Naive thymus-derived CD4-positive, alpha-beta T cell (primary cell): Measurements from ENCODE around the gene DLGAP5. TPM values are rescaled to one million over a fixed set of nuclear protein-coding genes. Genes with fewer than 3 reads are reported as not detected.

Experiments
- ATAC-seq: fragments of 150-1000 bp; cut with Tn5 transposase; 2 replicates; pipeline ENCODE4 v1.10.0; 2021; ENCODE audit warnings: mild to moderate bottlenecking, moderate library complexity
- CTCF ChIA-PET: fragments of 350-600 bp; sonication (Branson Sonifier 250); formaldehyde crosslinking; loops from one replicate; lab custom pipeline; 2021; ENCODE audit warnings: antibody characterized with exemption; lab: Charles Lee
- POLR2A ChIA-PET: fragments of 350-600 bp; sonication (Branson Sonifier 250); formaldehyde crosslinking; loops from one replicate; lab custom pipeline; 2021; ENCODE audit warnings: antibody characterized with exemption, inconsistent platforms; lab: Charles Lee
- DNase-seq, 9 donors: peaks; one replicate each; pipeline versions ENCODE4 v3.0.0 to v3.0.0-alpha.2; 2020 to 2022; ENCODE audit warnings: mixed read lengths in 1 of 9
- H3K27ac ChIP-seq: one replicate; pipeline ENCODE4 v1.7.0; 2013; ENCODE audit warnings: mild to moderate bottlenecking, low read depth, low read length, moderate library complexity
- H3K27me3 ChIP-seq, 2 donors: one replicate each; pipeline ENCODE4 v1.7.0; 2013; ENCODE audit warnings: low read length in 2 of 2, mild to moderate bottlenecking in 2 of 2, moderate library complexity in 2 of 2; ENCODE audit not compliant: control insufficient read depth in 2 of 2, insufficient read depth in 2 of 2
- H3K36me3 ChIP-seq, 3 experiments: 1 replicate in 2 of 3; 2 replicates in 1 of 3; pipeline ENCODE4 v1.7.0; 2013; ENCODE audit warnings: low read length in 3 of 3, mild to moderate bottlenecking in 3 of 3, moderate library complexity in 1 of 3; ENCODE audit not compliant: insufficient read depth in 3 of 3, control insufficient read depth in 2 of 3
- H3K4me1 ChIP-seq, 2 donors: one replicate each; pipeline ENCODE4 v1.7.0; 2013; ENCODE audit warnings: low read length in 2 of 2, mild to moderate bottlenecking in 2 of 2, moderate library complexity in 1 of 2; ENCODE audit not compliant: control insufficient read depth in 2 of 2, insufficient read depth in 2 of 2
- H3K4me3 ChIP-seq: 2 replicates; pipeline ENCODE4 v1.7.0; 2013; ENCODE audit warnings: mild to moderate bottlenecking, low read length
- H3K9me3 ChIP-seq, 3 experiments: 1 replicate in 2 of 3; 2 replicates in 1 of 3; pipeline ENCODE4 v1.7.0; 2013; ENCODE audit warnings: low read length in 3 of 3; ENCODE audit not compliant: control insufficient read depth in 2 of 3
- H3K27ac Mint-ChIP-seq, 9 donors: one replicate each; pipeline ENCODE4 v1.8.0; 2020 to 2022; ENCODE audit warnings: mixed read lengths in 9 of 9, mild to moderate bottlenecking in 8 of 9, moderate library complexity in 5 of 9, inconsistent platforms in 2 of 9
- H3K27me3 Mint-ChIP-seq, 5 donors: one replicate each; pipeline ENCODE4 v1.8.0; 2021 to 2022; ENCODE audit warnings: mixed read lengths in 5 of 5, mild to moderate bottlenecking in 1 of 5
- H3K36me3 Mint-ChIP-seq, 5 donors: one replicate each; pipeline ENCODE4 v1.8.0; 2020 to 2022; ENCODE audit warnings: mixed read lengths in 5 of 5, mild to moderate bottlenecking in 3 of 5, inconsistent platforms in 1 of 5
- H3K4me1 Mint-ChIP-seq, 7 donors: one replicate each; pipeline ENCODE4 v1.8.0; 2020 to 2022; ENCODE audit warnings: mixed read lengths in 7 of 7, mild to moderate bottlenecking in 3 of 7, inconsistent platforms in 1 of 7
- H3K4me3 Mint-ChIP-seq, 10 donors: one replicate each; pipeline ENCODE4 v1.8.0; 2020 to 2022; ENCODE audit warnings: mild to moderate bottlenecking in 10 of 10, mixed read lengths in 10 of 10, moderate library complexity in 6 of 10, inconsistent platforms in 2 of 10
- H3K9me3 Mint-ChIP-seq, 11 donors: one replicate each; pipeline ENCODE4 v1.8.0; 2020 to 2022; ENCODE audit warnings: mixed read lengths in 11 of 11, mild to moderate bottlenecking in 4 of 11, inconsistent platforms in 1 of 11, moderate library complexity in 1 of 11
- intact Hi-C, 2 donors: fragments of 100-400 bp; cut with micrococcal nuclease; formaldehyde crosslinking; loops; one replicate each; pipeline ENCODE4 v1.15.1; 2023
- polyA plus RNA-seq, 2 donors: library from polyadenylated mRNA; unstranded; fragments of 300-500 nt; fragmentation: Illumina TruSeq; gene quantifications; one replicate each; pipeline ENCODE4 v1.2.3, GENCODE V29; 2021
- total RNA-seq, 6 experiments: library from RNA in 5 of 6; stranded (reverse) in 5 of 6; gene quantifications; 1 replicate in 5 of 6; 2 replicates in 1 of 6; pipeline ENCODE4 v1.2.3 and lab custom pipeline; 2021 to 2026

Gene DLGAP5
- total and polyA plus RNA-seq, 7 experiments from 2014 or later: 0.49 to 46.7 TPM; not detected in 5

DNA sequence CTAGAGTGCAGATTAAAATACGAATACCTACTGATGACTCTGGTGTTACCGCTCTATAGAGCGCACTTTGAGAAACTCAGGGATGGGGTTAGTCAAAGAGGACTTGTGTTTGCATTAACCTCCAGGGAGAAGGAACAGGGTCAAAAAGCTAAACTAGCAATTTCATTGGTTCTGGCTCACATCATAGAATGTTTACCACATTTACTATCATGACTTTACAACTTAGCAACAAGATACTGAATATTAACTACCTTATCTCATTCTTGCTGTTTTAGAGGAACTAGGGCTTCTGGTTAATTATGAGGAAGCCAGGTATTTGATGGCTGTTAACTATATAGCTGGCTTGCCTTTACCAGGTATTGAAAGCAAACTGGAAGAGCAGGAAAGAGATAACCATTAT is 49.6 kb downstream of the DLGAP5 start:
- H3K4me1 ChIP-seq: no peaks in the 10 kb centered on the region
- no peaks in the 10 kb centered on the region for H3K27me3 Mint-ChIP-seq
- no peak overlapping the region for H3K4me3 Mint-ChIP-seq
- H3K9me3 ChIP-seq: no peaks in the 10 kb centered on the region
- no peak overlapping the region for H3K4me3 ChIP-seq
- DNase-seq (no peak), ATAC-seq (no peak)
- no peaks in the 10 kb centered on the region for H3K9me3 Mint-ChIP-seq
- H3K27me3 ChIP-seq: no peaks in the 10 kb centered on the region
- intact Hi-C loops: loop anchor here in 1 of 2 donors (5.0 kb wide), 1 partner anchor 40 kb away; no protein-coding TSS in a partner anchor
- peaks cover 0 to 62% (median 0%) of the 10 kb centered on the region in 5 donors for H3K36me3 Mint-ChIP-seq
- no peaks in the 10 kb centered on the region for H3K36me3 ChIP-seq
- peak overlapping the region in 1 of 9 donors; percentile 14 for H3K27ac Mint-ChIP-seq
- no peak overlapping the region for H3K27ac ChIP-seq
- ChIA-PET POLR2A (no interaction called here), CTCF (no interaction called here)
- H3K4me1 Mint-ChIP-seq: peaks cover 0 to 25% (median 0%) of the 10 kb centered on the region in 7 donors

- H3K36me3 Mint-ChIP-seq: peaks cover 0 to 52% (median 0%) of the 10 kb centered on the region in 5 donors
Observed at GRCh38 chr14:55139696-55140509, 51.5 kb downstream of the DLGAP5 start.

GRCh38 chr14:55139141-55139540 is 52.2 kb downstream of the DLGAP5 start:
- POLR2A ChIA-PET: no interaction called here
- Histone ChIP-seq H3K4me3 (no peak overlapping the region), H3K9me3 (no peaks in the 10 kb centered on the region), H3K4me1 (no peaks in the 10 kb centered on the region), H3K36me3 (no peaks in the 10 kb centered on the region), H3K27me3 (no peaks in the 10 kb centered on the region), H3K27ac (no peak overlapping the region)
- H3K27ac Mint-ChIP-seq: no peak overlapping the region
- intact Hi-C loops: no loop called here
- CTCF ChIA-PET: no interaction called here
- no peak for DNase-seq
- H3K27me3 Mint-ChIP-seq: peaks cover 0 to 9% (median 0%) of the 10 kb centered on the region in 5 donors
- peaks cover 0 to 13% (median 0%) of the 10 kb centered on the region in 7 donors for H3K4me1 Mint-ChIP-seq
- no peak for ATAC-seq
- H3K9me3 Mint-ChIP-seq: no peaks in the 10 kb centered on the region
- H3K36me3 Mint-ChIP-seq: peaks cover 0 to 48% (median 0%) of the 10 kb centered on the region in 5 donors
- H3K4me3 Mint-ChIP-seq: no peak overlapping the region

More at GRCh38 chr14:55139696-55140509, 51.5 kb downstream of the DLGAP5 start:
- intact Hi-C loops: loop anchor here in 1 of 2 donors (5.0 kb wide), 1 partner anchor 38 kb away; no protein-coding TSS in a partner anchor
- DNase-seq: no peak
- ATAC-seq: no peak
- H3K27me3 Mint-ChIP-seq: peaks cover 0 to 1% (median 0%) of the 10 kb centered on the region in 5 donors
- Histone ChIP-seq H3K27ac (no peak overlapping the region), H3K27me3 (no peaks in the 10 kb centered on the region), H3K36me3 (no peaks in the 10 kb centered on the region), H3K9me3 (no peaks in the 10 kb centered on the region), H3K4me3 (no peak overlapping the region), H3K4me1 (no peaks in the 10 kb centered on the region)
- peaks cover 0 to 13% (median 0%) of the 10 kb centered on the region in 7 donors for H3K4me1 Mint-ChIP-seq
- ChIA-PET CTCF (no interaction called here), POLR2A (no interaction called here)
- H3K4me3 Mint-ChIP-seq: no peak overlapping the region
- no peaks in the 10 kb centered on the region for H3K9me3 Mint-ChIP-seq
- no peak overlapping the region for H3K27ac Mint-ChIP-seq

DNA sequence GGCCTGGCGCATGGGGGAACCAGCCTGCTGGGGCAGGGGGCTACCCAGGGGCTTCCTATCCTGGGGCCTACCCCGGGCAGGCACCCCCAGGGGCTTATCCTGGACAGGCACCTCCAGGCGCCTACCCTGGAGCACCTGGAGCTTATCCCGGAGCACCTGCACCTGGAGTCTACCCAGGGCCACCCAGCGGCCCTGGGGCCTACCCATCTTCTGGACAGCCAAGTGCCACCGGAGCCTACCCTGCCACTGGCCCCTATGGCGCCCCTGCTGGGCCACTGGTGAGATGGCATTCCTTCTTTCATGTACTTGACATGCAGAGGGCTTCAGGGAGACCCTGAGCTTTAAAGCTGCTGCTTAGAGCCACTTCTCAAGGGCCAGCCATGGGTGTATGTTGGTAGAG is 53.3 kb downstream of the DLGAP5 start:
- POLR2A ChIA-PET: no interaction called here
- intact Hi-C loops: no loop called here

DNA sequence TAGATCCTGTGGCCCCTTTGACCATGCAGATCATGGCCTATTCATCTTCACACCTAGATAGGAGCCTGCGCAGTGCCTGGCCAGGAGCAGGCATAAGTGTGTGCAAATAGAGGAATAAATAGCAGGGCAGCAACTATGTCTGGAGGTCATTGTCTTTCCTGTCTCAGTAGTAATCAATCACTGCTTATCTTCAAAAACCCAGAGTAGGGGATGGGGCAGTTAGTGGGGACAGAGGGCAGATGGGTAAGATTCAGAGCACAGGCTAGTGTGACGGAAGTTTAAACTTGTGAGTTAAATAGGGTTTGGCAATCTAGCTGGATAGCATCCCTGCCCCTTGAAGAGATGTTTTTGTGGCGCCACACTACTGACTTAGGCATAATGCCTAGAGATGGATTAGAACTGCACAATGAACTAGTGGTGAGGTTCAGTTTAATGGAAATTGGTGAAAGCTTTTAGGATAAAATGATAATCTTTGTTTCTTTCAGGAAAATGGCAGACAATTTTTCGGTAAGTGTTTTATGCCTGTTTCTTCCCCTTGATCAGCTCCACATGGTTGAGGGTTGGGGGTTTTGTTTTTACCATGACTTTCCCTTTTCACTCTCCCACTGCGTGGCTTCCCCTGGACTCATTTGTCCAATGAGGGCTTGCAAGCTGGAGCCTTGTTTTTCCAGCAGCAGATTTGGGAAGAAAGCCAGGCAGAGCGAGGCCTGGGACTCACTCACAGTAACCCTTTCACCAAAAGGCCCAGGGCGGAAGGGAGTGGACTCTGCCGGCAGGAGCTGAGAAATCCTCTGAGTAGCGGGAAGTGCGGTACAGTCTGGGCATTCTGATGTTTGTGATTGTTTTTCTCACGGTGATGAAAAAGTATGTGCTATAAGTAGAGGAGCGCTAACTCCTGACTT is 54.2 kb downstream of the DLGAP5 start:
- peaks cover 0 to 40% (median 0%) of the 10 kb centered on the region in 5 donors for H3K36me3 Mint-ChIP-seq
- POLR2A ChIA-PET: interaction anchor here (0.5 kb wide), 1 partner anchor 155 kb away, joined by 4 read pairs; no protein-coding TSS in a partner anchor
- H3K9me3 Mint-ChIP-seq: no peaks in the 10 kb centered on the region
- no peak overlapping the region for H3K4me3 Mint-ChIP-seq
- Histone ChIP-seq H3K27ac (no peak overlapping the region), H3K4me1 (no peaks in the 10 kb centered on the region), H3K4me3 (no peak overlapping the region), H3K27me3 (no peaks in the 10 kb centered on the region), H3K36me3 (no peaks in the 10 kb centered on the region), H3K9me3 (no peaks in the 10 kb centered on the region)
- H3K27ac Mint-ChIP-seq: no peak overlapping the region
- peaks cover 0 to 12% (median 0%) of the 10 kb centered on the region in 7 donors for H3K4me1 Mint-ChIP-seq
- H3K27me3 Mint-ChIP-seq: peaks cover 0 to 21% (median 4%) of the 10 kb centered on the region in 5 donors
- ATAC-seq (no peak), DNase-seq (no peak)
- CTCF ChIA-PET: no interaction called here
- intact Hi-C loops: no loop called here

More for the DNA sequence above, 53.3 kb downstream of the DLGAP5 start:
- Histone ChIP-seq H3K9me3 (no peaks in the 10 kb centered on the region), H3K4me3 (no peak overlapping the region), H3K27me3 (no peaks in the 10 kb centered on the region), H3K4me1 (no peaks in the 10 kb centered on the region), H3K36me3 (no peaks in the 10 kb centered on the region), H3K27ac (no peak overlapping the region)
- no peak for DNase-seq
- peaks cover 0 to 16% (median 4%) of the 10 kb centered on the region in 5 donors for H3K27me3 Mint-ChIP-seq
- CTCF ChIA-PET: interaction anchor here (0.6 kb wide), 1 partner anchor 54 kb away, joined by 3 read pairs; no protein-coding TSS in a partner anchor
- peaks cover 0 to 11% (median 0%) of the 10 kb centered on the region in 7 donors for H3K4me1 Mint-ChIP-seq
- no peak overlapping the region for H3K4me3 Mint-ChIP-seq
- peaks cover 0 to 44% (median 0%) of the 10 kb centered on the region in 5 donors for H3K36me3 Mint-ChIP-seq
- H3K9me3 Mint-ChIP-seq: no peaks in the 10 kb centered on the region
- no peak for ATAC-seq
- H3K27ac Mint-ChIP-seq: no peak overlapping the region

GRCh38 chr14:55136241-55136640 is 55.1 kb downstream of the DLGAP5 start:
- no peak for DNase-seq
- no peaks in the 10 kb centered on the region for H3K9me3 ChIP-seq
- no peak overlapping the region for H3K4me3 ChIP-seq
- ATAC-seq: no peak
- Mint-ChIP-seq H3K27ac (no peak overlapping the region), H3K27me3 (peaks cover 0 to 27% (median 8%) of the 10 kb centered on the region in 5 donors), H3K4me1 (peaks cover 0 to 16% (median 0%) of the 10 kb centered on the region in 7 donors), H3K4me3 (no peak overlapping the region), H3K9me3 (no peaks in the 10 kb centered on the region), H3K36me3 (peaks cover 0 to 38% (median 0%) of the 10 kb centered on the region in 5 donors)
- CTCF ChIA-PET: no interaction called here
- no peaks in the 10 kb centered on the region for H3K27me3 ChIP-seq
- no peaks in the 10 kb centered on the region for H3K36me3 ChIP-seq
- POLR2A ChIA-PET: no interaction called here
- no peak overlapping the region for H3K27ac ChIP-seq
- no peaks in the 10 kb centered on the region for H3K4me1 ChIP-seq
- intact Hi-C loops: no loop called here
